ENCODE measurements around the gene NR1I2. TPM values are rescaled to one million over a fixed set of nuclear protein-coding genes. Genes with fewer than 3 reads are reported as not detected.

NR1I2 gene
- total and polyA plus RNA-seq, 4 donors, result 3.2 to 121 (median 48.1) TPM

DNA sequence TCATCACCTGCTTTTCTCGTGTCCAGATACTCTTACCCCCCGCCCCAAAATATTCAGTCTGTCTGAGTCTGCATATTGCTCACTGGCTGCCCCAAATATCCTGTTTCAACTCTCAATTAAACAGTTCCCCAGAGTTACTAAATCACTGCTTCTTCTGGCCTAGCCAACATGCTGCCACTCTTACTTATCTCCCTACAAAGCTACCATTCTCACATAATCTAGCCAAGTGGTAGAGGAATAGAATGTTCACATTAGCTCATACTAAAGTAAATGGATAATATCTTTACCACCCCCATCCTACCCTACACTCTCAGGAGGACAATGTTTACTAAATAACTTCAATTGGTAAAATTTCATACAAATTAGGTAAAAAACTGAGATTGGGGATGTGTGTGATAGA lies 77.8 kb downstream of the NR1I2 start:
- TF ChIP-seq, protein P1, sequence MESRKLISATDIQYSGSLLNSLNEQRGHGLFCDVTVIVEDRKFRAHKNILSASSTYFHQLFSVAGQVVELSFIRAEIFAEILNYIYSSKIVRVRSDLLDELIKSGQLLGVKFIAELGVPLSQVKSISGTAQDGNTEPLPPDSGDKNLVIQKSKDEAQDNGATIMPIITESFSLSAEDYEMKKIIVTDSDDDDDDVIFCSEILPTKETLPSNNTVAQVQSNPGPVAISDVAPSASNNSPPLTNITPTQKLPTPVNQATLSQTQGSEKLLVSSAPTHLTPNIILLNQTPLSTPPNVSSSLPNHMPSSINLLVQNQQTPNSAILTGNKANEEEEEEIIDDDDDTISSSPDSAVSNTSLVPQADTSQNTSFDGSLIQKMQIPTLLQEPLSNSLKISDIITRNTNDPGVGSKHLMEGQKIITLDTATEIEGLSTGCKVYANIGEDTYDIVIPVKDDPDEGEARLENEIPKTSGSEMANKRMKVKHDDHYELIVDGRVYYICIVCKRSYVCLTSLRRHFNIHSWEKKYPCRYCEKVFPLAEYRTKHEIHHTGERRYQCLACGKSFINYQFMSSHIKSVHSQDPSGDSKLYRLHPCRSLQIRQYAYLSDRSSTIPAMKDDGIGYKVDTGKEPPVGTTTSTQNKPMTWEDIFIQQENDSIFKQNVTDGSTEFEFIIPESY (IDR thresholded peaks at IDR 0.05), result no peak
- TF ChIP-seq HNF4G (IDR thresholded peaks at IDR 0.05), result no peak
- TF ChIP-seq EGR1 (IDR thresholded peaks at IDR 0.05; ENCODE audit: low read depth in 2 of 2), result no peak
- no peak for TF ChIP-seq NR2F2 (IDR thresholded peaks at IDR 0.05)
- TF ChIP-seq, protein P2, sequence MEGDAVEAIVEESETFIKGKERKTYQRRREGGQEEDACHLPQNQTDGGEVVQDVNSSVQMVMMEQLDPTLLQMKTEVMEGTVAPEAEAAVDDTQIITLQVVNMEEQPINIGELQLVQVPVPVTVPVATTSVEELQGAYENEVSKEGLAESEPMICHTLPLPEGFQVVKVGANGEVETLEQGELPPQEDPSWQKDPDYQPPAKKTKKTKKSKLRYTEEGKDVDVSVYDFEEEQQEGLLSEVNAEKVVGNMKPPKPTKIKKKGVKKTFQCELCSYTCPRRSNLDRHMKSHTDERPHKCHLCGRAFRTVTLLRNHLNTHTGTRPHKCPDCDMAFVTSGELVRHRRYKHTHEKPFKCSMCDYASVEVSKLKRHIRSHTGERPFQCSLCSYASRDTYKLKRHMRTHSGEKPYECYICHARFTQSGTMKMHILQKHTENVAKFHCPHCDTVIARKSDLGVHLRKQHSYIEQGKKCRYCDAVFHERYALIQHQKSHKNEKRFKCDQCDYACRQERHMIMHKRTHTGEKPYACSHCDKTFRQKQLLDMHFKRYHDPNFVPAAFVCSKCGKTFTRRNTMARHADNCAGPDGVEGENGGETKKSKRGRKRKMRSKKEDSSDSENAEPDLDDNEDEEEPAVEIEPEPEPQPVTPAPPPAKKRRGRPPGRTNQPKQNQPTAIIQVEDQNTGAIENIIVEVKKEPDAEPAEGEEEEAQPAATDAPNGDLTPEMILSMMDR (IDR thresholded peaks at IDR 0.05; ENCODE audit: low read depth, low read length, missing input control), result no peak
- no peak for TF ChIP-seq FOXA2 (IDR thresholded peaks at IDR 0.05)
- TF ChIP-seq, protein P3, sequence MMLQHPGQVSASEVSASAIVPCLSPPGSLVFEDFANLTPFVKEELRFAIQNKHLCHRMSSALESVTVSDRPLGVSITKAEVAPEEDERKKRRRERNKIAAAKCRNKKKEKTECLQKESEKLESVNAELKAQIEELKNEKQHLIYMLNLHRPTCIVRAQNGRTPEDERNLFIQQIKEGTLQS (IDR thresholded peaks at IDR 0.05), result no peak
- no peak for TF ChIP-seq GABPA (IDR thresholded peaks at IDR 0.05 in 1 of 2, conservative IDR thresholded peaks at IDR 0.05 in 1 of 2)
- no peak for TF ChIP-seq YY1 (IDR thresholded peaks at IDR 0.05)
- TF ChIP-seq RXRA (IDR thresholded peaks at IDR 0.05), result no peak
- TF ChIP-seq JUND (IDR thresholded peaks at IDR 0.05), result no peak
- TF ChIP-seq, protein P4, sequence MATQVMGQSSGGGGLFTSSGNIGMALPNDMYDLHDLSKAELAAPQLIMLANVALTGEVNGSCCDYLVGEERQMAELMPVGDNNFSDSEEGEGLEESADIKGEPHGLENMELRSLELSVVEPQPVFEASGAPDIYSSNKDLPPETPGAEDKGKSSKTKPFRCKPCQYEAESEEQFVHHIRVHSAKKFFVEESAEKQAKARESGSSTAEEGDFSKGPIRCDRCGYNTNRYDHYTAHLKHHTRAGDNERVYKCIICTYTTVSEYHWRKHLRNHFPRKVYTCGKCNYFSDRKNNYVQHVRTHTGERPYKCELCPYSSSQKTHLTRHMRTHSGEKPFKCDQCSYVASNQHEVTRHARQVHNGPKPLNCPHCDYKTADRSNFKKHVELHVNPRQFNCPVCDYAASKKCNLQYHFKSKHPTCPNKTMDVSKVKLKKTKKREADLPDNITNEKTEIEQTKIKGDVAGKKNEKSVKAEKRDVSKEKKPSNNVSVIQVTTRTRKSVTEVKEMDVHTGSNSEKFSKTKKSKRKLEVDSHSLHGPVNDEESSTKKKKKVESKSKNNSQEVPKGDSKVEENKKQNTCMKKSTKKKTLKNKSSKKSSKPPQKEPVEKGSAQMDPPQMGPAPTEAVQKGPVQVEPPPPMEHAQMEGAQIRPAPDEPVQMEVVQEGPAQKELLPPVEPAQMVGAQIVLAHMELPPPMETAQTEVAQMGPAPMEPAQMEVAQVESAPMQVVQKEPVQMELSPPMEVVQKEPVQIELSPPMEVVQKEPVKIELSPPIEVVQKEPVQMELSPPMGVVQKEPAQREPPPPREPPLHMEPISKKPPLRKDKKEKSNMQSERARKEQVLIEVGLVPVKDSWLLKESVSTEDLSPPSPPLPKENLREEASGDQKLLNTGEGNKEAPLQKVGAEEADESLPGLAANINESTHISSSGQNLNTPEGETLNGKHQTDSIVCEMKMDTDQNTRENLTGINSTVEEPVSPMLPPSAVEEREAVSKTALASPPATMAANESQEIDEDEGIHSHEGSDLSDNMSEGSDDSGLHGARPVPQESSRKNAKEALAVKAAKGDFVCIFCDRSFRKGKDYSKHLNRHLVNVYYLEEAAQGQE (IDR thresholded peaks at IDR 0.05), result no peak
- TF ChIP-seq, protein P5, sequence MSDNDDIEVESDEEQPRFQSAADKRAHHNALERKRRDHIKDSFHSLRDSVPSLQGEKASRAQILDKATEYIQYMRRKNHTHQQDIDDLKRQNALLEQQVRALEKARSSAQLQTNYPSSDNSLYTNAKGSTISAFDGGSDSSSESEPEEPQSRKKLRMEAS (IDR thresholded peaks at IDR 0.05), result no peak
- TF ChIP-seq FOXA1 (IDR thresholded peaks at IDR 0.05), result no peak
- TF ChIP-seq TAF1 (conservative IDR thresholded peaks at IDR 0.05), result no peak
- over 99% methylated on average over 2 of the region's 2 CpGs for WGBS
- H3K4me1 ChIP-seq (ENCODE audit: control insufficient read depth in 4 of 4, insufficient read depth in 4 of 4, low read length in 3 of 4), result no peaks in the 10 kb centered on the region
- H3K9me3 ChIP-seq (ENCODE audit: control insufficient read depth in 4 of 4, low read length in 3 of 4), result peaks cover 0 to 3% (median 0%) of the 10 kb centered on the region in 4 donors
- H3K4me3 ChIP-seq (ENCODE audit: low read depth in 1 of 3, low read length in 3 of 3), result no peak overlapping the region
- peaks cover 0 to 21% (median 14%) of the 10 kb centered on the region in 4 donors for H3K36me3 ChIP-seq (ENCODE audit: control insufficient read depth in 4 of 4, insufficient read depth in 3 of 4, low read depth in 1 of 4, low read length in 3 of 4)
- no peak overlapping the region for H3K9ac ChIP-seq (ENCODE audit: low read depth in 1 of 2, low read length in 2 of 2)
- no peak for DNase-seq (ENCODE audit: low spot score)
- no peak overlapping the region for H3K27ac ChIP-seq (ENCODE audit: low read depth in 1 of 2, low read length in 2 of 2)
- H3K27me3 ChIP-seq (ENCODE audit: control insufficient read depth in 4 of 4, insufficient read depth in 4 of 4, low read length in 3 of 4), result no peaks in the 10 kb centered on the region

DNA sequence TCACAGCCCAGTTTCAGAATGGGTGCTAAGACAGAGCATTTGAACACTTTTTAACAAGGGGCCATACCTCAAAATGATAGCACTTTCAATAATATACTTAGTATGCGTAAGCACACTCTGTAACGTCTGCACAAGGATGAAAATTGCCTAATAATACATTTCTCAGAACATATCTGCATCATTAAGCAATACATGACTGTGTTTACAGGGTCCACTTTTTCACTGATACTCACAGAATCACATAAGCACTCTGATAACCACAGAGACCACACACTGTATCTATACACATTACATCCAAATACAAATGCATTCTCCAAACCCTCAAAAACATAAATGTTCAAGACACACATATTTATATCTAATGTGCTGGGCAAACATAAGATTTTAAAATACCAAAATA lies 79.8 kb downstream of the NR1I2 start:
- no peaks in the 10 kb centered on the region for H3K27me3 ChIP-seq (ENCODE audit: control insufficient read depth in 4 of 4, insufficient read depth in 4 of 4, low read length in 3 of 4)
- H3K4me1 ChIP-seq (ENCODE audit: control insufficient read depth in 4 of 4, insufficient read depth in 4 of 4, low read length in 3 of 4), result no peaks in the 10 kb centered on the region
- H3K4me3 ChIP-seq (ENCODE audit: low read depth in 1 of 3, low read length in 3 of 3), result no peak overlapping the region
- DNase-seq (ENCODE audit: low spot score), result no peak
- peaks cover 0 to 21% (median 13%) of the 10 kb centered on the region in 4 donors for H3K36me3 ChIP-seq (ENCODE audit: control insufficient read depth in 4 of 4, insufficient read depth in 3 of 4, low read depth in 1 of 4, low read length in 3 of 4)
- H3K27ac ChIP-seq (ENCODE audit: low read depth in 1 of 2, low read length in 2 of 2), result no peak overlapping the region
- no peak overlapping the region for H3K9ac ChIP-seq (ENCODE audit: low read depth in 1 of 2, low read length in 2 of 2)
- WGBS, result 88% methylated on average over 2 of the region's 2 CpGs
- peaks cover 0 to 3% (median 0%) of the 10 kb centered on the region in 4 donors for H3K9me3 ChIP-seq (ENCODE audit: control insufficient read depth in 4 of 4, low read length in 3 of 4)
- TF ChIP-seq, protein P1 (IDR thresholded peaks at IDR 0.05), result no peak
- TF ChIP-seq, protein P2 (IDR thresholded peaks at IDR 0.05; ENCODE audit: low read depth, low read length, missing input control), result no peak
- TF ChIP-seq, protein P3 (IDR thresholded peaks at IDR 0.05), result no peak
- TF ChIP-seq FOXA1 (IDR thresholded peaks at IDR 0.05), result no peak

All from liver (tissue), 9 donors.